Neural cell (in vitro differentiated cells): ENCODE data around the gene MAP4K4.

ENCODE experiments used
- POLR2AphosphoS5 ChIP-seq: IDR thresholded peaks from 2 replicates; pipeline ENCODE4 v1.6.1; 2012
- REST ChIP-seq: IDR thresholded peaks from 2 replicates; pipeline ENCODE4 v1.6.1; 2012; ENCODE audit warnings: borderline replicate concordance

DNA sequence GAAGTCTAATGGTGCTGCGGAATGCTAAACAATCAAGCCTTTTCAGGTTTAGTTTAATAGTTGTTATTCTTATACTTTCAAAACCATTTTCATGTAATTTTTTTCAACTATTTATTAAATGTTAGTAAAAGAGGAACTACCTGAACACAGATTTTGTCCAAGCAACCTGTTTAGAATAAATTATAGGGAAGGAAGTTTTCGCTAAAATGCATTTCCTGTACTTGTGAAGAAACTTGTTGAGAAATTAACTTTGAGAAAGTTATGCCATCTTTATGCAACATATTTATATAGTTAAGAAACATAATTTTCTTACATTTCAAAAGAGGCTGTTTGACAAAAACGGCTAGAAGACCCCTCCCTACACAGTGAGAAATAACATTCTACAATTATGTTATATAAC lies 16.6 kb downstream of the MAP4K4 start:
- TF ChIP-seq REST (no peak), POLR2AphosphoS5 (no peak)
